Measurements from ENCODE around the gene TTN. TPM values are rescaled to one million over a fixed set of nuclear protein-coding genes. Genes with fewer than 3 reads are reported as not detected.

The TTN gene
- total and polyA plus RNA-seq, 4 donors: 0.01 to 3.0 (median 0.80) TPM

DNA sequence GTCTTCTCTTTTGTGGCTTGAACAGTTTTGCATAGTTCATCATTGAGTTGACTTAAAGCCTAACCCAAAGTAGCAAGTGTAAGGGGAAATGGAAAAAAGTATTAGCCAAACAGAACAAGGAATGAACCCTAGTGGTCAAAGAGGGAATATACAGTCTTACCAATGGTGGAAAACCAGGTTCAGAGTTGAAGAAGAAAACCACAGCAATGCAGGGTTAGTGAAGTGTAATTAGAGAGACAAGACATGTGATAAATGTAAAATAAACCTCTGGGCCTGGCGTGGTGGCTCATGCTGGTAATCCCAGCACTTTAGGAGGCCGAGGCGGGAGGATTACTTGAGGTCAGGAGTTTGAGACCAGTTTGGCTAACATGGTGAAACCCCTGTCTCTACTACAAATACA, 2.4 kb downstream of the TTN start:
- H3K9ac ChIP-seq (ENCODE audit: low read depth in 1 of 2, low read length in 2 of 2): no peak overlapping the region
- no peak for TF ChIP-seq RXRA (IDR thresholded peaks at IDR 0.05)
- TF ChIP-seq EGR1 (IDR thresholded peaks at IDR 0.05; ENCODE audit: low read depth in 2 of 2): no peak
- TF ChIP-seq, protein P1, sequence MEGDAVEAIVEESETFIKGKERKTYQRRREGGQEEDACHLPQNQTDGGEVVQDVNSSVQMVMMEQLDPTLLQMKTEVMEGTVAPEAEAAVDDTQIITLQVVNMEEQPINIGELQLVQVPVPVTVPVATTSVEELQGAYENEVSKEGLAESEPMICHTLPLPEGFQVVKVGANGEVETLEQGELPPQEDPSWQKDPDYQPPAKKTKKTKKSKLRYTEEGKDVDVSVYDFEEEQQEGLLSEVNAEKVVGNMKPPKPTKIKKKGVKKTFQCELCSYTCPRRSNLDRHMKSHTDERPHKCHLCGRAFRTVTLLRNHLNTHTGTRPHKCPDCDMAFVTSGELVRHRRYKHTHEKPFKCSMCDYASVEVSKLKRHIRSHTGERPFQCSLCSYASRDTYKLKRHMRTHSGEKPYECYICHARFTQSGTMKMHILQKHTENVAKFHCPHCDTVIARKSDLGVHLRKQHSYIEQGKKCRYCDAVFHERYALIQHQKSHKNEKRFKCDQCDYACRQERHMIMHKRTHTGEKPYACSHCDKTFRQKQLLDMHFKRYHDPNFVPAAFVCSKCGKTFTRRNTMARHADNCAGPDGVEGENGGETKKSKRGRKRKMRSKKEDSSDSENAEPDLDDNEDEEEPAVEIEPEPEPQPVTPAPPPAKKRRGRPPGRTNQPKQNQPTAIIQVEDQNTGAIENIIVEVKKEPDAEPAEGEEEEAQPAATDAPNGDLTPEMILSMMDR (IDR thresholded peaks at IDR 0.05; ENCODE audit: low read depth, low read length, missing input control): peak; percentile 47
- H3K4me3 ChIP-seq (ENCODE audit: low read depth in 1 of 3, low read length in 3 of 3): no peak overlapping the region
- peaks cover 0 to 10% (median 0%) of the 10 kb centered on the region in 4 donors for H3K27me3 ChIP-seq (ENCODE audit: control insufficient read depth in 4 of 4, insufficient read depth in 4 of 4, low read length in 3 of 4)
- H3K27ac ChIP-seq (ENCODE audit: low read depth in 1 of 2, low read length in 2 of 2): no peak overlapping the region
- no peaks in the 10 kb centered on the region for H3K4me1 ChIP-seq (ENCODE audit: control insufficient read depth in 4 of 4, insufficient read depth in 4 of 4, low read length in 3 of 4)
- DNase-seq (ENCODE audit: low spot score): no peak
- no peaks in the 10 kb centered on the region for H3K9me3 ChIP-seq (ENCODE audit: control insufficient read depth in 4 of 4, low read length in 3 of 4)
- H3K36me3 ChIP-seq (ENCODE audit: control insufficient read depth in 4 of 4, insufficient read depth in 3 of 4, low read depth in 1 of 4, low read length in 3 of 4): no peaks in the 10 kb centered on the region
- WGBS: 85% methylated on average over 3 of the region's 3 CpGs

- H3K4me1 ChIP-seq (ENCODE audit: control insufficient read depth in 4 of 4, insufficient read depth in 4 of 4, low read length in 3 of 4): no peaks in the 10 kb centered on the region
- no peak overlapping the region for H3K27ac ChIP-seq (ENCODE audit: low read depth in 1 of 2, low read length in 2 of 2)
- H3K27me3 ChIP-seq (ENCODE audit: control insufficient read depth in 4 of 4, insufficient read depth in 4 of 4, low read length in 3 of 4): peaks cover 0 to 10% (median 0%) of the 10 kb centered on the region in 4 donors
- H3K36me3 ChIP-seq (ENCODE audit: control insufficient read depth in 4 of 4, insufficient read depth in 3 of 4, low read depth in 1 of 4, low read length in 3 of 4): no peaks in the 10 kb centered on the region
- DNase-seq (ENCODE audit: low spot score): no peak
- no peak overlapping the region for H3K4me3 ChIP-seq (ENCODE audit: low read depth in 1 of 3, low read length in 3 of 3)
- peaks cover 0 to 6% (median 0%) of the 10 kb centered on the region in 4 donors for H3K9me3 ChIP-seq (ENCODE audit: control insufficient read depth in 4 of 4, low read length in 3 of 4)
- H3K9ac ChIP-seq (ENCODE audit: low read depth in 1 of 2, low read length in 2 of 2): no peak overlapping the region
- no peak for TF ChIP-seq SP1 (IDR thresholded peaks at IDR 0.05)
- TF ChIP-seq HNF4A (conservative IDR thresholded peaks at IDR 0.05): no peak
- no peak for TF ChIP-seq RXRA (IDR thresholded peaks at IDR 0.05)
- 87% methylated on average over 7 of the region's 7 CpGs for WGBS
These were observed 6.7 kb downstream of the TTN start for GRCh38 chr2:178800510-178800909.

- no peak for TF ChIP-seq REST (IDR thresholded peaks at IDR 0.05)
- TF ChIP-seq, protein P1 (IDR thresholded peaks at IDR 0.05; ENCODE audit: low read depth, low read length, missing input control): no peak
- no peak for TF ChIP-seq EGR1 (IDR thresholded peaks at IDR 0.05; ENCODE audit: low read depth in 2 of 2)
- no peak for TF ChIP-seq RXRA (IDR thresholded peaks at IDR 0.05)
- no peak for TF ChIP-seq HNF4G (IDR thresholded peaks at IDR 0.05)
- no peak for TF ChIP-seq FOXA2 (IDR thresholded peaks at IDR 0.05)
- no peak for TF ChIP-seq GABPA (IDR thresholded peaks at IDR 0.05 in 1 of 2, conservative IDR thresholded peaks at IDR 0.05 in 1 of 2)
- no peak for TF ChIP-seq TAF1 (conservative IDR thresholded peaks at IDR 0.05)
- no peak for TF ChIP-seq JUND (IDR thresholded peaks at IDR 0.05)
- no peak for TF ChIP-seq HNF4A (conservative IDR thresholded peaks at IDR 0.05)
- no peak for TF ChIP-seq ZBTB33 (IDR thresholded peaks at IDR 0.05)
- TF ChIP-seq YY1 (IDR thresholded peaks at IDR 0.05): no peak
- TF ChIP-seq RAD21 (IDR thresholded peaks at IDR 0.05): no peak
- no peak for TF ChIP-seq SP1 (IDR thresholded peaks at IDR 0.05)
- TF ChIP-seq NR2F2 (IDR thresholded peaks at IDR 0.05): no peak
- no peak for TF ChIP-seq MAX (IDR thresholded peaks at IDR 0.05)
- no peak for TF ChIP-seq FOXA1 (IDR thresholded peaks at IDR 0.05)
- TF ChIP-seq ATF3 (IDR thresholded peaks at IDR 0.05): no peak
- peaks cover 0 to 6% (median 0%) of the 10 kb centered on the region in 4 donors for H3K9me3 ChIP-seq (ENCODE audit: control insufficient read depth in 4 of 4, low read length in 3 of 4)
- no peaks in the 10 kb centered on the region for H3K36me3 ChIP-seq (ENCODE audit: control insufficient read depth in 4 of 4, insufficient read depth in 3 of 4, low read depth in 1 of 4, low read length in 3 of 4)
- H3K4me1 ChIP-seq (ENCODE audit: control insufficient read depth in 4 of 4, insufficient read depth in 4 of 4, low read length in 3 of 4): no peaks in the 10 kb centered on the region
- no peak for DNase-seq (ENCODE audit: low spot score)
- H3K9ac ChIP-seq (ENCODE audit: low read depth in 1 of 2, low read length in 2 of 2): no peak overlapping the region
- WGBS: 92% methylated on average over 19 of the region's 19 CpGs
- no peak overlapping the region for H3K4me3 ChIP-seq (ENCODE audit: low read depth in 1 of 3, low read length in 3 of 3)
- no peak overlapping the region for H3K27ac ChIP-seq (ENCODE audit: low read depth in 1 of 2, low read length in 2 of 2)
- peaks cover 0 to 10% (median 0%) of the 10 kb centered on the region in 4 donors for H3K27me3 ChIP-seq (ENCODE audit: control insufficient read depth in 4 of 4, insufficient read depth in 4 of 4, low read length in 3 of 4)
These were observed 7.9 kb downstream of the TTN start for GRCh38 chr2:178799305-178799704.

Measured in liver (tissue), 9 donors.